Activated naive CD8-positive, alpha-beta T cell treated with anti-CD3 and anti-CD28 coated beads, Interleukin-2, amount 50 U/mL, for 16 hours (primary cell): ENCODE measurements around the gene GATAD2B.
A peak's percentile ranks its signal among the peaks of the same experiment; 100 is the strongest.
"Not testable (repeated sequence)": the region's sequence is repeated elsewhere in the genome, so short reads cannot be mapped to it uniquely, and the experiment has no call there.

ENCODE experiments used
- DNase-seq: peaks from one replicate; pipeline ENCODE4 v3.0.0-alpha.2; 2020; ENCODE audit warnings: low read depth, low spot score

The GATAD2B gene

GRCh38 chr1:153796786-153797659 is 125.7 kb downstream of the GATAD2B start:
- peak; percentile 73 for DNase-seq

GRCh38 chr1:153795934-153796785 is 126.6 kb downstream of the GATAD2B start:
- no peak for DNase-seq

GRCh38 chr1:153795330-153795837 is 127.4 kb downstream of the GATAD2B start:
- DNase-seq: no peak

- DNase-seq: no peak
These were observed 128.0 kb downstream of the GATAD2B start for GRCh38 chr1:153794624-153795329.

- no peak for DNase-seq
These were observed 128.7 kb downstream of the GATAD2B start for GRCh38 chr1:153793973-153794615.

GRCh38 chr1:153793261-153793972 is 129.4 kb downstream of the GATAD2B start:
- DNase-seq: no peak

GRCh38 chr1:153792631-153793041 is 130.1 kb downstream of the GATAD2B start:
- DNase-seq: no peak

GRCh38 chr1:153791648-153792253 is 131.0 kb downstream of the GATAD2B start:
- DNase-seq: no peak

- no peak for DNase-seq
These were observed 131.7 kb downstream of the GATAD2B start for GRCh38 chr1:153790966-153791647.

- no peak for DNase-seq
These were observed 132.3 kb downstream of the GATAD2B start for GRCh38 chr1:153790313-153790965.

GRCh38 chr1:153789478-153790034 is 133.2 kb downstream of the GATAD2B start:
- DNase-seq: no peak

GRCh38 chr1:153786038-153786790 is 136.6 kb downstream of the GATAD2B start:
- no peak for DNase-seq

- DNase-seq: peak; percentile 83
These were observed 139.3 kb downstream of the GATAD2B start for GRCh38 chr1:153783233-153784190.

GRCh38 chr1:153782648-153783047 is 140.1 kb downstream of the GATAD2B start:
- not testable (repeated sequence) for DNase-seq

- no peak for DNase-seq
These were observed 142.2 kb downstream of the GATAD2B start for GRCh38 chr1:153780551-153780950.

- DNase-seq: no peak
These were observed 142.8 kb downstream of the GATAD2B start for GRCh38 chr1:153779781-153780541.
